Erythroblast (primary cell): ENCODE results near the gene OSBPL10.

Experiments used
- GATA1 ChIP-seq: IDR thresholded peaks from 2 replicates; pipeline ENCODE4 v1.6.1; 2011; ENCODE audit warnings: low read depth, mild to moderate bottlenecking, control low read depth, low read length, moderate library complexity
- POLR2A ChIP-seq: IDR thresholded peaks from 2 replicates; pipeline ENCODE4 v1.6.1; 2011; ENCODE audit warnings: mild to moderate bottlenecking, low read length

DNA sequence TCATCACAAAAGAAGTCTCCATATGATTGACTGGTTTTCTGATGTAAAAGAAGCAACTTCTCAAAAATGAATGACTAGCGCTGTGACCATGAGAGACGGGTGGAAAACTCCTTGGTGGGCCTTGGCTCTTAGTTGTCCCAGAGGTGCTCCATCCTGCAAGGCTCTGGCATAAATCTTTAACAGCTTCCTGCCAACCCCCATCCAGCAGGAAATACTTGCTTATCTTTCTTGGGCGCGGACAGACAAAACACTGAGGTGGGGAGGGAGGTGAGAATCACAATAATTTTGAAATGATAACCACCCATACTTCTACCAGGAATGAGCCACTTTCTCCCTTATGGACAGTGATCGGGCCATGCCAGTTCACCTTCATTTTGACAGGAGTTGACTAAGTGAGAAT, 319.8 kb downstream of the OSBPL10 start:
- no peak for TF ChIP-seq POLR2A
- no peak for TF ChIP-seq GATA1
